OCI-M2 (cell line): ENCODE results near the gene DDX60.
"Not testable (repeated sequence)": the region's sequence is repeated elsewhere in the genome, so short reads cannot be mapped to it uniquely, and the experiment has no call there.

ENCODE experiments used
- DNase-seq: peaks from one replicate; lab custom pipeline; 2025; ENCODE audit not compliant: unreplicated experiment; lab: John Stamatoyannopoulos, UW

The DDX60 gene, protein sequence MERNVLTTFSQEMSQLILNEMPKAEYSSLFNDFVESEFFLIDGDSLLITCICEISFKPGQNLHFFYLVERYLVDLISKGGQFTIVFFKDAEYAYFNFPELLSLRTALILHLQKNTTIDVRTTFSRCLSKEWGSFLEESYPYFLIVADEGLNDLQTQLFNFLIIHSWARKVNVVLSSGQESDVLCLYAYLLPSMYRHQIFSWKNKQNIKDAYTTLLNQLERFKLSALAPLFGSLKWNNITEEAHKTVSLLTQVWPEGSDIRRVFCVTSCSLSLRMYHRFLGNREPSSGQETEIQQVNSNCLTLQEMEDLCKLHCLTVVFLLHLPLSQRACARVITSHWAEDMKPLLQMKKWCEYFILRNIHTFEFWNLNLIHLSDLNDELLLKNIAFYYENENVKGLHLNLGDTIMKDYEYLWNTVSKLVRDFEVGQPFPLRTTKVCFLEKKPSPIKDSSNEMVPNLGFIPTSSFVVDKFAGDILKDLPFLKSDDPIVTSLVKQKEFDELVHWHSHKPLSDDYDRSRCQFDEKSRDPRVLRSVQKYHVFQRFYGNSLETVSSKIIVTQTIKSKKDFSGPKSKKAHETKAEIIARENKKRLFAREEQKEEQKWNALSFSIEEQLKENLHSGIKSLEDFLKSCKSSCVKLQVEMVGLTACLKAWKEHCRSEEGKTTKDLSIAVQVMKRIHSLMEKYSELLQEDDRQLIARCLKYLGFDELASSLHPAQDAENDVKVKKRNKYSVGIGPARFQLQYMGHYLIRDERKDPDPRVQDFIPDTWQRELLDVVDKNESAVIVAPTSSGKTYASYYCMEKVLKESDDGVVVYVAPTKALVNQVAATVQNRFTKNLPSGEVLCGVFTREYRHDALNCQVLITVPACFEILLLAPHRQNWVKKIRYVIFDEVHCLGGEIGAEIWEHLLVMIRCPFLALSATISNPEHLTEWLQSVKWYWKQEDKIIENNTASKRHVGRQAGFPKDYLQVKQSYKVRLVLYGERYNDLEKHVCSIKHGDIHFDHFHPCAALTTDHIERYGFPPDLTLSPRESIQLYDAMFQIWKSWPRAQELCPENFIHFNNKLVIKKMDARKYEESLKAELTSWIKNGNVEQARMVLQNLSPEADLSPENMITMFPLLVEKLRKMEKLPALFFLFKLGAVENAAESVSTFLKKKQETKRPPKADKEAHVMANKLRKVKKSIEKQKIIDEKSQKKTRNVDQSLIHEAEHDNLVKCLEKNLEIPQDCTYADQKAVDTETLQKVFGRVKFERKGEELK (N-terminal part only)

DNA sequence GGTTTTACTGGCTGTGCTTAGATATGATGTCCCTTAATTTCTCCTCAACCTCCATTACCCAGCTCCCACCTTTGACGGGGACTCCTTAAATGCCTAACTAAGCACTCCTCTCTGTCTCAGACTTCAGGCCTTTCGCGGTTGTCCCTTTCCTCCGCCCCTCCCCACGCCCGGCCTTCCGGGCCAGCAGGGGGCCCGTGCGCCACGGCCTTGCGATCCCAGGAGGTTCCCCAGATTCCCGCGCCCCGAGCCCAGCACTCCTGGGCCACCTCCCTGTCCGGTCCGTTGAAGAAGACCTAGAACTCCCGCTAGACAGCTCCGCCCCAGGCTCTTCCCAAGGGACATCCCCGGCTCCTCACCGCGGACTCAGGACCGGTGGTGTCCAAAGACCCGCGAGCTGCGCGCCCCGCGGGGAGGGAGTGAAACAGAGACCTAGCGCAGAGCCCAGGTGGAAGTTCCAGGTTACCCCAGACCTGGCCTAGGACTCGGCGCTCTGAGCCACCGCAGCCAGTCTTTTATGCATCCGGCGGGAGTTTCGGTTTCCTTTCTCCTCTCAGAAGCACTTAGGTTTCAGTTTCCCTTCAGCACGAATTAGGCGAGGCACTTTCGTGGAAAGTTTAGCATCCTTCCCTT lies at the start of gene DDX60:
TSS of gene DDX60 (minus strand) at position 487 of the 630 bp plus-strand sequence. CDS start 7,493 bp downstream, outside the sequence.
- DNase-seq: no peak

DNA sequence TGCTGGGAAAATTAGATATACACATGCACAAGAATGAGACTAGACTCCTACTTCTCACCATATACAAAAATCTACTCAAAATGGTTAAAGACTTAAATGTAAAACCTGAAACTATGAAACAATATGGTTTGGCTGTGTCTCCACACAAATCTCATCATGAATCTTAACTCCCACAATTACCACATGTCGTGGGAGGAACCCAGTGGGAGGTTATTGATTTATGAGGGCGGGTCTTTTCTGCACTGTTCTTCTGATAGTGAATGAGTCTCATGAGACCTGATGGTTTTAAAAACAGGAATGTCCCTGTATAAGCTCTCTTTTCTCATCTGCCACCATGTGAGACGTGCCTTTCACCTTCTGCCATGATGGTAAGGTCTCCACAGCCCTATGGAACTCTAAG lies 48.5 kb upstream of the DDX60 start:
- no peak for DNase-seq

DNA sequence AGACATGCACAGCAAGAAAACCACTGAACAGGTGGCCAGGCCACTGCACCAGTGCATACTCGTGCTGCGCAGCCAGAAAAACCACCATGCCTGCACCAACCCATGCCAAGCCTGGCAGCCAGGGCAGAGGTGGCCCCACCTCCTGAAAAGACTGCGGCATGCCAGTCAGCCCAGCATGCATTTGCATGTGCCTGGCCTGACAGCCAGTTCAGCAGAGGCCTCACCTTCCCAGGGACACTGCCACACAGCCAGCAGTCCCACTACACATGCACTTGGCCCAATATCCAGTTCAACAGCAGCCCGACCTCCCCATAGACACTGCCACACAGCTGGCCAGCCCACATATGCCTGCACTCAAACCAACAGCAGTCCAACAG lies 43.5 kb upstream of the DDX60 start:
- no peak for DNase-seq

DNA sequence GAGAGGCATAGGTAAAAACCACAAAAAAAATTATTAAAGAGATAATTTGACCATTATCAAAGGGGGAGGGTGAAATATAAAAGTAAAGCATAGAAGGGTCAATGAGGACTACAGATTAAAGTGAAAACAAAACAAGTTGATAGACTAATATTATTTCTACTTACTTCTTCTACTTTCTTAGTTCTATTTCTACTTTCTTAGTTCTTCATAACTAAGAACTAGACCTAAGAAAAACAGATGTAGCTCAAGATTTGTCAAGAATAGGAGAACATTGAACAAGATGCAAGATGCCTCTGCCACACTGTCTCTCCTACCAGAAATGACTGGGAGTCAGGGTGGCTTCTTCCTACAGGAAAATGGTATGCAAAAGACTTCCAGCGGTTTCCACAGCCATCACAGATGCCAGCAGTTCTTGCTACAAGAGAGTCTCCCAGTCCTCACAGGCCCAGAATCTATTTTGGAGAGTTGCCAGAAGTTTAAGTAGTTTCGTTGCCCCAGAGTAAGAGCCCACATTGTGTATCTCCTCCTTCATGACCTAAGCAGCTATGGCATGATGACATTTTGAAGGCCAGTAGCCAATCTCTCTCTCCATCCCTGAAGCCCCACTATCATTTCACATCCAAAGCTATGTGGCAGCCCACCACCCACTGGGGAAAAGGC lies 42.9 kb upstream of the DDX60 start:
- DNase-seq: no peak

DNA sequence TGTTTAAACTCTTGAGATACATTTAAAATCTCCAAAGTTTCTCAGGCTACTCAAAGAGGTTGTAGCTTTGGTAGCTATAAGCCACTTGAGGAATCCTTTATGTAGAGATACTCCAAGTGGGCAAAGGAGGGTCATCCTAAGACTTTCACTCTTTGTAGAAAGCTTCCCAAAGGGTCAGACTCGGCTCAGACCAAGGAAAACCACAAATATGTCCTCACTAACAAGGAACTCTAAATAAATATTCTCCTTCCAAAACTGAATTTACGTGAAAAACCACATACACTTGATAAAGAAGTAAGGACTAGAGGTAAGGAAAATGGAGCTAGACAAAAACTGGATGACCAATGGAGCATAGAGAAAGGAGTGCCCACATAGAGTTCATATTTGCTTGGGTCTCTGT lies 41.7 kb upstream of the DDX60 start:
- no peak for DNase-seq

DNA sequence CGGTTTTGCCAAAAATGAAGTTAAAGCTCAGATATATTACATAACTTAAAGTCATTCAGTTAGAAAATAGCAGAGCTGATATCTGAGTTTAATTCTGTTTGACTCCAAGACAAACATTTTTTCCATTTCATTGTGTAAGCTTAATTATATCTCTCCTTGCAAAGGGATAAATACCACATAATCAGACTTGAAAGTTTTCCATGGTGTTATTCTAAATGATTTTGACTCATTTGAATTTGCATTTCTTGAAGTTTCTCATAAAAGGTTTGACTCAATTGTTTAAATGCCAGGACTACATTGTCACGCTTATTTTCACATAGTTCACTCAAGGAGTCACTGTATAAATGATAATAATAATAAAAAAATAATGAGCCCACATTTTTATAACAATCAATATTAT lies 39.4 kb upstream of the DDX60 start:
- no peak for DNase-seq

DNA sequence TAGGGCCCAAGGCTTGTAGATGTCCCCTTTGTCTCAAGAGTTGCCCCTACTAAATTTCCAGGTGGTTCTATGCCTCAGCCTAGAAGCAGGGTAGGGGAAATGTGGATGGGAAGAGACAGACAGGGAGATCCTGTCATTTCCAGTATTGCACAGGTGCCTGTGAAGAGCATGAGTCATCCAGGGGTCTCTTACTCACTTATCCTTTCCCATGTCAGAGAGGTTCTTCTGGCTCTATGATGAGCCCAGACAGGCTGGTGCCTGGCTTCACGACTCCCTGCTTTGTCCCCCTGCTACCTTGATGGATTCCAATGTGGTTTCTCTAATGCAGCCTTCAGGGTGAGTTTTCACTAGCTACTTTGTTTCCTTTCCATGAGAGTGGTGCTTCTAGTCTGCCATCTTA lies 35.2 kb upstream of the DDX60 start:
- DNase-seq: no peak

DNA sequence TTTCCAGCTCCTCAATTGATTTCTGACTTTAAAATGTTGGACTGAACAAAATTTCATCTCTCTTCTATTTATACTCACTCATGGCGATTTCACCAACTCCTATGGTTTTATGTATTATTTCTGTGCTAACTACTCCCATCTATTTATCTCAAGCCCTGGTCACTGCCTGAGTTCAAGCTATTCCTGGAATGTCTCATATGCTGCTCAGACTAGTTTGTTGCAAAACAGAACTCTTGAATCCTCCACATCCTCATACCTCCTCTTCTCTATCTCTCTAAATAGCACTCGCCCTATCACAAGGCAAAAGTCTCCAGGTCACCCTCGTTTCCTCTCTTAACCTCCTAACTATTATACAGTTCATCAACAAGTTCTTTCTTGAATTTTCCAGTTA lies 19.0 kb upstream of the DDX60 start:
- no peak for DNase-seq

DNA sequence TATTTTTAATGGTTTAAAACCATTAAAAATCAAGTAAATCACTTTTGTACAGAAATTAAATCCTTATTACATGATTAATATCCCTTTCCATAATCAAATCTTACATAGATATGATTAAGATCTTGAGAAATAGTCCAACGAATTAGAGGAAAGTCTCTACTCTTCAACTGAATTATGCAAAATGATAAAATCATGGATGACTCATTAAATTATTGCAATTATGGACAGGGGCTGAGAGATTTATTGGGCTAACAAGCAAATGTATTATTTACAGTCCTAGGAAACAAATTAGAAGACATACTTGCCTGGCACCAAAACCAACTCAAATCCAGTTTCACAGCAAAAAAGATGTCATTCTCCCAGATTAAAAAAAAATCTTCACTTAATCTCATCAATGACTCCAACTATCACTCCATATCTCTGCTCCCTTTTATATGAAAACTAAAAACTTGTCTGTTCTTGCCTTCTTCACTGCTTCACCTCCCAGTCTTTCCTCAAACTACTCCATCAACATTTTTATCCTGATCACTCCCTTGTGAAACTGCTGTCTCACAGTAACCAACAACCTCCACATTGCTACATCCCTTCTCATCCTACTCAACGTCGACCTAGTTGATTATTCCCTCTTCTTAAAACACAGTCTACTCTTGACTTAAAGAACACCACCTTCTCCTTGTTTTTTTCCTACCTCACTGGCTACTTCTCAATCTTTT lies 18.4 kb upstream of the DDX60 start:
- no peak for DNase-seq

DNA sequence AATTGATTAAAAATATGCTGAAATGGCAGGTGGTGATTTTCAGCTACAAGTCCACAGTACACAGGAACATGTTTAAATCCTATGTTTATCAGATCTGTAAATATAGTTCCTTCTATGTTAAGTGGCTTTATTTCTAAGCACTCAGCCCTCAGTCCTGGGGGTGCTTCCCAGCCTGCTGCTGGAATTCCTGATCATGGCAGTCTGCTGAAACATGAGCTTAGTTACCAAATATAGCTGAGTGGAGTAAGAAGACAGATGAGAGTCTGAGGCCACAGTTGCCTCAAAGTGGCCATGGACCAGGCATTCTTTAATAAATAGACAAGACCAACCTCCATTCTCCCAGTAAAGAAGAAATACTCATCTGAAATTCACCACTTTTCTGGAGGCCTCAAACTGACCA lies 17.1 kb upstream of the DDX60 start:
- no peak for DNase-seq

DNA sequence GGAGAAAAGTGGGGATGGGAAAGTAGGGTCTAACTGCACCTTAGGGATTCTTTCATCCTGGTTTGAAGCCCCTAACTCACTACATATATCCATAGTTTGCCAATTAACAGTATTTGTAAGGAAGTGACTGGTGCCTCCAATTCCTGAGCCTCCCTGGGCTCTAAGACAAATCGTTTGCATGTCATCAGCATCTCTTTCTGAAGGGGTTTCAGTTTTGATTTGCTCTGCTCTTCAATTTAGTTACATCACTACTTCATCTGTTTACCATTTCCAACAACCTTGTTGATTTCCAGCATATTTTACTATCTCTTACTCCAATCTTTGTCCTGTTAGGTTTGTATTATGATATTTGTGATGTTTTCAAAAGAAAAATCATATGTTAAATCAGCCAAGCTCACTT lies 15.5 kb upstream of the DDX60 start:
- no peak for DNase-seq

DNA sequence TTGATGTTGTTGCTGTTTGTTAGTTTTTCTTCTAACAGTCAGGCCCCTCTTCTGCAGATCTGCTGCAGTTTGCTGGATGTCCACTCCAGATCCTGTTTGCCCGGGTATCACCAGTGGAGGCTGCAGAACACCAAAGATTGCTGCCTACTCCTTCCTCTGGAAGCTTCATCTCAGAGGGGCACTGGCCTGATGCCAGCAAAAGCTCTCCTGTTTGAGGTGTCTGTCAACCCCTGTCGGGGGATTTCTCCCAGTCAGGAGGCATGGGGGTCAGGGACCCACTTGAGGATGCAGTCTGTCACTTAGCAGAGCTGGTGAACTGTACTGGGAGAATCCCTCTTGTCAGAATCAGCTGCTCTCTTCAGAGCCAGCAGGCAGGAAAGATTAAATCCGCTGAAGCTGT lies 12.0 kb upstream of the DDX60 start:
- not testable (repeated sequence) for DNase-seq

DNA sequence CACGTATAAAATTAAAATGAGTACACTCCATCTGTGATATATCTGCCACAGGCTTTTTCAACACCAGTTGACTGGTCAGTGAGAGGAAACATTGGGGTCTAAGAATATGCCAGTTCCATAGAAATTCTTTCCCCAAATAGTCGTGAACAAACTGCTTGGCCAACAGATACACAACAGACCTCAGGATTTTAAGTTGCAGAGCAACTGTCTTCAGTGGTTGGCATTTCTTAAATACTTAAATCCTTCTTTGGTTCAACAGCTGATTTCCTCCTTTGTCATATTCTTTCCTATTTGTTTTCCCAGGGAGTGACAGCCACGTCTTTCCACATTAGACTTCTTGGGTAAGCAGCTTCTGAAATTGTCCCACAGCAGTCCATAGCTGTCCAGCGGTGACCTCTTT lies 7.0 kb upstream of the DDX60 start:
- DNase-seq: no peak

DNA sequence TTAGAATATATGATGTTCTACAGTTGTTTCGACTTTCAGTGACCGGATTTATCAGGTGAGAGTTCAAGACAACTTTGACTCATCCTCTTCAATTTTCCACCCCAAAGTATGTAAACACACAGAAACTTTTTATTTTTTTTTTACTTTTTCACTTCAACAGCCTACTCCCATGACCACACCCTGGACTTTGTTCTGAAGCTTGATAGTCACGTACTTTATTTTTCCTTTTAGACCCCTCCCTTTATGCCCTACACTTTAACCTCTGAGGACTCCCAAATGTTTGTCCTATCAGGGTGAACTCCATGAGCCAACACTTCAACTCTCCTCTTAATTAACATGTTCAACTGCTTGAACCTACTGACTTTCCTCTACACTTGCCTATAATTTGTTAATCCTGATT lies 2.5 kb upstream of the DDX60 start:
- no peak for DNase-seq

DNA sequence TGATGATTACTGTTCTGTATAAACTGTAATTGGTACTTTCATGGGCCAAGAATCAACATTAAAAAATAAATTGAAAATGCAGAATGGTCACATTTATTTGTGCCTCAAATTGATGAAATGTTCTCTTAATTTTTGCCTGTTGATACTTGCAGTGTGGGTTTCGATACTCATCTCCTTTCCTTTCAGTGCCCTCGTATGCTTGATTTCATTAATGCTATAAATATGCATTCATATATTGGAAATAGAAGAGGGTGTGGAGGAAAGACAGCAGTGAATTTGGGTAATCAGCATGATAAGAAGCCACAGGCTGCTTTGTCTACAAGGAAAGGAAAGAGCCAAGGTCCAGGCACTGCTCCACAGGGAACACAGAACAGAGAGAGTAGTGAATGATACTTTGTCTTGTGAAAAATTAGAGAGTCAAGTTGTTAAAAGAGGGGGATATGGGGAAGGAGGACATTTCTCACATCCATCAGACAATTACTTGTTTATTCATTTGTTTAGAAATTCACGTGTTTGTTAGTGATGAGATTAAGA lies 1.0 kb upstream of the DDX60 start:
- no peak for DNase-seq

DNA sequence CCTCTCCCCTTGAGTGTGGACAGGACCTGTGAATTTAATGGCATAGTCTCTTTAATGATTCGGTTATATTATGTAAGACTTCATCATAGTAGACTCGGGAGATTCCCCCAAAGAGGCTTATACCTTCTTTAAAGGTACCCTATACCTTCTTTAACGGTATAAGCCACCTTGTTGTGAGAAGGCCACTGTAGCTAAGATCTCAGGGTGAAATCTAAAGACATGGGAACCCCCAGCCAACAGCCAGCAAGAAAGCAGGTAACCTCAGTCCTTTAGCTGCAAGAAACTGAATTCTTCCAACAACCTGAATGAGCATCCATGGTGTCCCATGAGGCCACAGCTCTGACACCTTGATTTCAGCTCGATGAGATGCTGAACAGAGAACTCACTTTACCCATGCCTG lies 931 bp downstream of the DDX60 start:
- no peak for DNase-seq

DNA sequence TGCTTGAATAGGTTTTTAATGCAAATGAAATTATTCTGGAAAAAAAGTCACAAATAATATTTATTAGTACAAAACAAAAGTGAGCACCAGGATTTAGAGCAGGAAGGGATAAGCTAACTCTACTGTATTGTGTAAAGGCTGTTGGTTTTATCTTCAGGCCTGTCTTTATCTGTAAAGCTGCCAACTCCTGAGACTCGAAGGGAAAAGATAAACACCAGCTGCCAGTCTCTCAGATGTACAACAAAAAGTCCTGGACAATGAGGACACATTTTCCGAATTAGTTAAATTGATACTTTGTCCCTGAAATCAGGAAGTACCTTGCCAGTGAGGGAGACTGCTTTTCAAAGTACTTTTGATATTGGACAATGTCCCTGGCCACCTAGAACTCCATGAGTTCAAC lies 8.8 kb downstream of the DDX60 start:
- no peak for DNase-seq

DNA sequence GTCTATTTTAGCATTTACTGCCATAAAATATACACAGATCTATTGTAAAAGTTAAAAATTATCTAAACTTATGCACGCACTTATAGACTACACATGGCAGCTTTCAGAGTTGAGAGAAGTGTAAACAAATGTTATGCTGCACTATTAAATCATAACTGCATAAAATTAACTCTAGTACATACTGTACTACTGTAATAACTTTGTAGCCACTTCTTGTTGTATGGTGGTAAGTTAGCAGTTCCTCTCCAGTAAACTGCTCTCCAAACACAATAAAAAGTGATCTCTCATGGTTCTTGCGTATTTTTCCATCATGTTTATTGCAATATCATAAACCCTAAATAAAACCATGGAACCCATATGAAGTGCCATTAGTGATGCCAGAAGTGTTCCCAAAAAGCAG lies 9.6 kb downstream of the DDX60 start:
- no peak for DNase-seq

DNA sequence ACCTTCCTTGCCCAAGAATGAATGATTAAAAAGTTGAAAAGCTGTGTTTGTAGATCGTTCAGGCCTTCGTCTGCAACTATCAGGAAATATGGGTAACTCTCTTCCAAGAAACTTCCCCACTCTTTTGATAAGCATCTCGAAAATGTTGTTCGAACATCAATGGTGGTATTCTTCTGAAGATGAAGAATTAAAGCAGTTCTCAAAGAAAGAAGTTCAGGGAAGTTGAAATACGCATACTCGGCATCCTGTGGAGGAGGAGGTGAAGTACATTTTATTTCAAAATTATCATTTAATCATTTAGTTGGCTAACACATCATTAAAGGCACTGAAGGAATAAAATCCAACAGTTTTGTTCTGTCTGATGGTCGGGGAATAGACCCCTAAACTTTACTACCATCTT lies 12.1 kb downstream of the DDX60 start:
- DNase-seq: no peak
